Panc1 (cell line): ENCODE measurements around the gene SRSF10.

ENCODE experiments used
- CTCF ChIP-seq: fragments of 450-650 bp; IDR thresholded peaks from 2 replicates; pipeline ENCODE4 v1.5.1; 2017; ENCODE audit warnings: mild to moderate bottlenecking
- POLR2AphosphoS5 ChIP-seq: IDR thresholded peaks from 2 replicates; pipeline ENCODE4 v1.6.1; 2012; ENCODE audit warnings: mild to moderate bottlenecking, low read depth, low read length, moderate library complexity
- REST ChIP-seq, 2 experiments: IDR thresholded peaks; 2 replicates each; pipeline ENCODE4 v1.6.1; 2011 to 2012; ENCODE audit warnings: low read depth in 2 of 2, control low read depth in 1 of 2, low read length in 1 of 2, mild to moderate bottlenecking in 1 of 2, moderate library complexity in 1 of 2; ENCODE audit not compliant: insufficient read depth in 1 of 2
- SIN3A ChIP-seq: IDR thresholded peaks from 2 replicates; pipeline ENCODE4 v1.6.1; 2012; ENCODE audit warnings: low read depth, mild to moderate bottlenecking, low read length, moderate library complexity, borderline replicate concordance; ENCODE audit not compliant: insufficient read depth

GRCh38 chr1:24021403-24022266 is 41.5 kb upstream of the SRSF10 start:
- TF ChIP-seq CTCF (no peak), REST (IDR thresholded peaks at IDR 0.05; ENCODE audit: insufficient read depth in 1 of 2, low read depth in 2 of 2, low read length in 1 of 2) (no peak), POLR2AphosphoS5 (no peak), SIN3A (no peak)
